Prostate gland (tissue), 2 donors: ENCODE measurements around the gene HDGF. TPM values are rescaled to one million over a fixed set of nuclear protein-coding genes. Genes with fewer than 3 reads are reported as not detected.

Experiments
- DNase-seq: peaks from one replicate; pipeline ENCODE4 v3.0.0-alpha.2; 2019; ENCODE audit warnings: low spot score
- H3K27ac ChIP-seq, 2 donors: fragments of 200-600 bp; sonication (generic); 2 replicates each; pipeline ENCODE4 v1.5.1; 2017 to 2019
- H3K27me3 ChIP-seq: fragments of 200-600 bp; sonication (generic); replicated peaks from 2 replicates; pipeline ENCODE4 v1.5.1; 2019; ENCODE audit not compliant: insufficient read depth
- H3K36me3 ChIP-seq, 2 donors: fragments of 200-600 bp; sonication (generic); 1 replicate in 1 of 2; 2 replicates in 1 of 2; pipeline versions ENCODE4 v1.5.1 to v1.8.1; 2017 to 2019
- H3K4me1 ChIP-seq: fragments of 200-600 bp; sonication (generic); replicated peaks from 2 replicates; pipeline ENCODE4 v1.5.1; 2019
- H3K4me3 ChIP-seq, 2 donors: fragments of 200-600 bp; sonication (generic); 2 replicates each; pipeline ENCODE4 v1.5.1; 2017 to 2019
- H3K9me3 ChIP-seq: fragments of 200-600 bp; sonication (generic); 2 replicates; pipeline ENCODE4 v1.5.1; 2017
- POLR2A ChIP-seq: fragments of 450-650 bp; IDR thresholded peaks from one replicate; pipeline ENCODE4 v1.6.1; 2016; ENCODE audit warnings: antibody characterized with exemption, mild to moderate bottlenecking
- POLR2AphosphoS5 ChIP-seq: sonication (generic); formaldehyde crosslinking; IDR thresholded peaks from one replicate; pipeline ENCODE4 v1.6.1; 2017; ENCODE audit warnings: antibody characterized with exemption
- WGBS: methylation state at CpG from one replicate; pipeline ENCODE4 v1.1.5; 2018; 5-methylcytosine and 5-hydroxymethylcytosine counted together
- intact Hi-C: fragments of 100-400 bp; cut with DNase I; formaldehyde crosslinking; loops from one replicate; pipeline ENCODE4 v1.14.2; 2022
- total RNA-seq, 2 donors: library from RNA; depleted of rRNA; stranded (reverse); fragments of >200 nt; gene quantifications; one replicate each; pipeline ENCODE4 v1.1.0, GENCODE V29; 2016
- TF ChIP-seq, protein P1 (sequence below), 4 experiments: fragments of 200-600 bp in 2 of 4; fragments of 450-650 bp in 2 of 4; sonication (generic) in 2 of 4; IDR thresholded peaks; 1 replicate in 3 of 4; 2 replicates in 1 of 4; pipeline ENCODE4 v1.5.1; 2016 to 2019; ENCODE audit warnings: antibody characterized with exemption in 4 of 4, mild to moderate bottlenecking in 2 of 4, moderate library complexity in 2 of 4

The HDGF gene
- total RNA-seq: 100 to 1,000 TPM; 124 to 156 TPM

DNA sequence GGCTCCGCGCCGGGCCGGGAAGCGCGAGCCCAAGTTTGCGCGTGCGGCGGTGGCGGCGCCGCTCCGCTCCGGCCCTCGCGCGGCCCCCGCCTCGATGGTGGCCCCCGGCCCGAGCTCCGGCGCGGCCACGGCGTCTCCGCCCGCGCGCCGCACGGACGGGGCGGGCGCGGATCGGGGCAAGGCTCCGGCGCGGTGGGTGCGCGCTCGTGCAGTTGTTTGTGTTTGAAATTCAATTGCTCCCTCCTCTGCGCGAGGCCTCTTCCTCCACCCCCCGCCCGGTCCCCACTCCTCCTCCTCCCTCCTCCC, at the start of gene HDGF:
HDGF (minus strand) TSS at position 225 of the 306 bp plus-strand sequence. CDS start 246 bp downstream, outside the sequence.
- H3K9me3 ChIP-seq: no peaks in the 10 kb centered on the region
- no peaks in the 10 kb centered on the region for H3K36me3 ChIP-seq
- no peaks in the 10 kb centered on the region for H3K27me3 ChIP-seq
- H3K27ac ChIP-seq: peak within 1 kb of the TSS; percentile 96 to 97
- DNase-seq: no peak
- H3K4me3 ChIP-seq: peak within 1 kb of the TSS; percentile 94 to 99
- intact Hi-C loops: no loop called here
- H3K4me1 ChIP-seq: peaks cover 19% of the 10 kb centered on the region
- TF ChIP-seq POLR2A: no peak
- TF ChIP-seq, protein P1, sequence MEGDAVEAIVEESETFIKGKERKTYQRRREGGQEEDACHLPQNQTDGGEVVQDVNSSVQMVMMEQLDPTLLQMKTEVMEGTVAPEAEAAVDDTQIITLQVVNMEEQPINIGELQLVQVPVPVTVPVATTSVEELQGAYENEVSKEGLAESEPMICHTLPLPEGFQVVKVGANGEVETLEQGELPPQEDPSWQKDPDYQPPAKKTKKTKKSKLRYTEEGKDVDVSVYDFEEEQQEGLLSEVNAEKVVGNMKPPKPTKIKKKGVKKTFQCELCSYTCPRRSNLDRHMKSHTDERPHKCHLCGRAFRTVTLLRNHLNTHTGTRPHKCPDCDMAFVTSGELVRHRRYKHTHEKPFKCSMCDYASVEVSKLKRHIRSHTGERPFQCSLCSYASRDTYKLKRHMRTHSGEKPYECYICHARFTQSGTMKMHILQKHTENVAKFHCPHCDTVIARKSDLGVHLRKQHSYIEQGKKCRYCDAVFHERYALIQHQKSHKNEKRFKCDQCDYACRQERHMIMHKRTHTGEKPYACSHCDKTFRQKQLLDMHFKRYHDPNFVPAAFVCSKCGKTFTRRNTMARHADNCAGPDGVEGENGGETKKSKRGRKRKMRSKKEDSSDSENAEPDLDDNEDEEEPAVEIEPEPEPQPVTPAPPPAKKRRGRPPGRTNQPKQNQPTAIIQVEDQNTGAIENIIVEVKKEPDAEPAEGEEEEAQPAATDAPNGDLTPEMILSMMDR (IDR thresholded peaks at IDR 0.05): no peak
- no peak for TF ChIP-seq POLR2AphosphoS5
- 0% methylated on average over 8 of the region's 48 CpGs for WGBS

DNA sequence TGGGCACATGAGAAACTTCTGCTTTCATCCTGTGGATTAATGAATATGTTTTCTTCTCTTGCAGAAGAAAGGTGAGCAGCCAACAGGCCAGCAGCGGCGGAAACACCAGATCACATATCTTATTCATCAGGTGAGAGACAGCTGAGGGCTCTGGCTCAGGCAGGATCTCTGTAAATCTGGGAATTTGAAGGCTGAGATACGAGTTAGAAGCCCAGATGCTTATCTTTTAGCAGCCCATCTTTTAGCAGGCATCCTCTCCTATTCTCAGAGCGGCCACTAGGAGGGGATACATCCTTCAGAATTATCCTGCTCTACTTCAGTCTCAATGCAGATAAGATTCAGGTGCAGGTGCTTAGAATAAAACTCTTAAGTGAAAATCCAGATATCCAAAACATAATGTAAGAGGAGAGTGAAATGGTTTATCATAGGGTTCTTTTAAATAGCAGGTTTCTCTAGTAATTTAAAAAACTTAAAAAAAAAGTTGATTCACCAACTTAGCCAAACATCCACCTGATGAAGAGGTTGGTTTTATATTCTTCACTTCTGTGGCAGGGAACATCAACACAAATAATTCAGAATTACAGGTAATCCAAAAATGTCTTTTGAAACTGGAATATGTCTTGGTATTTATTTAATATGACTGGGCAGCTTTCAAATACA, 45.9 kb upstream of the HDGF start:
- intact Hi-C loops: no loop called here
- Histone ChIP-seq H3K4me1 (no peaks in the 10 kb centered on the region), H3K4me3 (no peak overlapping the region), H3K9me3 (no peaks in the 10 kb centered on the region), H3K36me3 (peaks cover 12% of the 10 kb centered on the region in 2 donors), H3K27ac (no peak overlapping the region), H3K27me3 (no peaks in the 10 kb centered on the region)
- no peak for TF ChIP-seq POLR2AphosphoS5
- TF ChIP-seq, protein P1 (IDR thresholded peaks at IDR 0.05): peak; percentile 20 to 66 (median 52)
- 17% methylated on average over 4 of the region's 4 CpGs for WGBS
- DNase-seq: peak; percentile 38

DNA sequence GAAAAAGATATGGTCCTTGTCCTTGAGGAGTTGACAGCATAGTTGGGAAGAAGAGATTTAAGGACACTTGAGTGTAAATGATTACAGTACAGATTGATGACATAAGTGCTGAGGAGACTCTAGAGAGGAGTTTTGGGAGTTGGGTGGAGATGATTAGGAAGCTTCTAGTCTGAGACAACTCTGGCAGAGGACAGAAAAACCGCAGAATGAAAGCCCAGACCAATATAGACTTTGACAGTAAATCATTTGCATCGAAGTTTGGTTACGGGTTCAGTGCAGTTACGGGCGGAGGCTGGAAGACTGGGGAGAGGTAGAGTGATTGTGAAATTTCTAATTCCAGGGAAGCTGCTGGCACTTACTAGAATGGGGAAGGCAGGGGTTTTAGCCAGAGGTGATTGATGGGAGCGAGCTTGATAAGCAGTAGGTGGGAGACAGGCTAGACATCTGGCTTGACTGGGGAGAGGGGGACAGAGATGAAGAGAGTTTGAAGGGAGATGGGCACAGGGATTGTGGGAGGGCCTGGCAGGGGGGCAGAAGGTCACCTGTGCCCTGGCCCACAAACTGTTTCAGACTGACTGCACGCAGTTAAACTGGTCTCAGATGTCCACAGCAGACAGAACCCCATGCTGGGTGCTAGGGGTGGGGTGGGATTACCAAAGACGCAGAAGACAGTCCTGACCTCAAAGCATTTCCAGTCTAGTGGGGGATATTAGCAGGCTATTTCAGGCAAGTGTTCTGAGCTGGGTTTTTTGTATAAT, 45.0 kb upstream of the HDGF start:
- no peak overlapping the region for H3K4me3 ChIP-seq
- H3K27ac ChIP-seq: no peak overlapping the region
- TF ChIP-seq POLR2AphosphoS5 (no peak), POLR2A (no peak)
- TF ChIP-seq, protein P1 (IDR thresholded peaks at IDR 0.05): no peak
- H3K36me3 ChIP-seq: peaks cover 12 to 15% of the 10 kb centered on the region in 2 donors
- no peaks in the 10 kb centered on the region for H3K27me3 ChIP-seq
- no peaks in the 10 kb centered on the region for H3K9me3 ChIP-seq
- no peaks in the 10 kb centered on the region for H3K4me1 ChIP-seq
- no peak for DNase-seq
- 83% methylated on average over 8 of the region's 8 CpGs for WGBS
- intact Hi-C loops: no loop called here

DNA sequence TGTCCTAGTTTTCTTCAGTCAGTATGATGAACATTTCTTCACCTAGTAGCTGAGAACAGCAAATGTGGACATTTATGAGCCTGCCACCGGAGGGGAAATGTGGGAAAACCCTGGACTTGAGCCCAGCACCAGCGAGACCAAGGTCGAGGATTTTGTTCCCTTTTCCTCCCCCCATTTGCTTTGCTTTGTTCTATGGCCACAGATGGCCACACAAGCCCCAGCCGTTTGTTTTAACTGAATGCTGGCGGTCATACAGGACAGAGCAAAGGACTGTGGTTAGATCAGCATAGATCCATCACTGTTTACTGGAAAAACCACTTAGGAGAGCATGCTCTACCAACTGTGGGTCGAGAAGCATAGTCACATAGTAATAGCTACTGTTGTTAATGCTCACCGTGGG, 44.3 kb upstream of the HDGF start:
- no peak for TF ChIP-seq POLR2A
- TF ChIP-seq, protein P1 (IDR thresholded peaks at IDR 0.05): no peak
- TF ChIP-seq POLR2AphosphoS5: no peak
- Histone ChIP-seq H3K4me3 (no peak overlapping the region), H3K36me3 (peaks cover 12 to 15% of the 10 kb centered on the region in 2 donors), H3K9me3 (no peaks in the 10 kb centered on the region), H3K27me3 (no peaks in the 10 kb centered on the region), H3K4me1 (no peaks in the 10 kb centered on the region), H3K27ac (no peak overlapping the region)
- intact Hi-C loops: no loop called here
- DNase-seq: no peak
- WGBS: 54% methylated on average over 7 of the region's 7 CpGs

DNA sequence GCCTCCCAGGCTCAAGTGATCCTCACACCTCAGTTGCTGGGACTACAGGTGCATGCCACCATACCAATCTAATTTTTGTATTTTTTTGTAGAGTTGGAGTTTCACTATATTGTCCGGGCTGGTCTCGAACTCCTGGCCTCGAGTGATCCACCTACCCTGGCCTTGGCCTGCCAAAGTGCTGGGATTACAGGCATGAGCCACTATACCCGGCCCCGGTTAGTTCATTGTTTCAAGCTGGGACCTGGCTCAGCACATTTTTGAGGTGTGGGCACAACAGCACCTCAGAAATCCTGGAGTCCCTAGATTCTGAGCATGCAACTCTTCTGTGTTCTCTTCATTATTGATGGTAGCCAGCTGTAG, 43.9 kb upstream of the HDGF start:
- intact Hi-C loops: no loop called here
- H3K36me3 ChIP-seq: peaks cover 12 to 14% of the 10 kb centered on the region in 2 donors
- 97% methylated on average over 5 of the region's 5 CpGs for WGBS
- no peaks in the 10 kb centered on the region for H3K4me1 ChIP-seq
- no peak for DNase-seq
- H3K4me3 ChIP-seq: no peak overlapping the region
- H3K9me3 ChIP-seq: no peaks in the 10 kb centered on the region
- H3K27ac ChIP-seq: no peak overlapping the region
- no peaks in the 10 kb centered on the region for H3K27me3 ChIP-seq
- no peak for TF ChIP-seq POLR2AphosphoS5
- TF ChIP-seq, protein P1 (IDR thresholded peaks at IDR 0.05): no peak
- no peak for TF ChIP-seq POLR2A
